ENCODE data around the gene NECAP2.

DNA sequence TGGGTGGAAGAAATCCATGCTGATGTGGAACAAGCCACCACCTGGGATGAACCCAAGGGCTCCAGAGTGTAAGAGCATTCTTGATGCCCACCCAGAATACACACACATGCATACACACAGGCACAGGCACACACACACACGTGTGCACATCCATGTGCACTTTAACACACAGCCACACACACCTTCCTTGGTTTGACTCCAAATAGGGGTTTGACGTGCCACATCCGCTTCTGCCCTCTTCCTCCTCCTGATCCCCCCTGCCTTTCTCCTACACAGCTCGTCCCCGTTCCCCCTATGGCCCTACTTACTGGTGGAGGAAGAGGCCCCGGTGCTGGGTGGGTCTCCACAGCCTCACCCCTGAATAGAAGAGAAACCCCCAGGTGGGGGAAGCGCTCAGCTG, 19.3 kb upstream of the NECAP2 start:
- TF ChIP-seq POLR2AphosphoS5 (IDR thresholded peaks at IDR 0.05; ENCODE audit: low read depth, low read length) (no peak), SIN3A (IDR thresholded peaks at IDR 0.05; ENCODE audit: borderline replicate concordance, insufficient read depth, low read length) (no peak), TAF1 (IDR thresholded peaks at IDR 0.05; ENCODE audit: borderline replicate concordance, insufficient read depth, low read length) (no peak), FOXP2 (optimal IDR thresholded peaks at IDR 0.05; ENCODE audit: borderline replicate concordance, extremely low read depth, extremely low read length, insufficient read depth) (no peak)
- TF ChIP-seq, protein P1, sequence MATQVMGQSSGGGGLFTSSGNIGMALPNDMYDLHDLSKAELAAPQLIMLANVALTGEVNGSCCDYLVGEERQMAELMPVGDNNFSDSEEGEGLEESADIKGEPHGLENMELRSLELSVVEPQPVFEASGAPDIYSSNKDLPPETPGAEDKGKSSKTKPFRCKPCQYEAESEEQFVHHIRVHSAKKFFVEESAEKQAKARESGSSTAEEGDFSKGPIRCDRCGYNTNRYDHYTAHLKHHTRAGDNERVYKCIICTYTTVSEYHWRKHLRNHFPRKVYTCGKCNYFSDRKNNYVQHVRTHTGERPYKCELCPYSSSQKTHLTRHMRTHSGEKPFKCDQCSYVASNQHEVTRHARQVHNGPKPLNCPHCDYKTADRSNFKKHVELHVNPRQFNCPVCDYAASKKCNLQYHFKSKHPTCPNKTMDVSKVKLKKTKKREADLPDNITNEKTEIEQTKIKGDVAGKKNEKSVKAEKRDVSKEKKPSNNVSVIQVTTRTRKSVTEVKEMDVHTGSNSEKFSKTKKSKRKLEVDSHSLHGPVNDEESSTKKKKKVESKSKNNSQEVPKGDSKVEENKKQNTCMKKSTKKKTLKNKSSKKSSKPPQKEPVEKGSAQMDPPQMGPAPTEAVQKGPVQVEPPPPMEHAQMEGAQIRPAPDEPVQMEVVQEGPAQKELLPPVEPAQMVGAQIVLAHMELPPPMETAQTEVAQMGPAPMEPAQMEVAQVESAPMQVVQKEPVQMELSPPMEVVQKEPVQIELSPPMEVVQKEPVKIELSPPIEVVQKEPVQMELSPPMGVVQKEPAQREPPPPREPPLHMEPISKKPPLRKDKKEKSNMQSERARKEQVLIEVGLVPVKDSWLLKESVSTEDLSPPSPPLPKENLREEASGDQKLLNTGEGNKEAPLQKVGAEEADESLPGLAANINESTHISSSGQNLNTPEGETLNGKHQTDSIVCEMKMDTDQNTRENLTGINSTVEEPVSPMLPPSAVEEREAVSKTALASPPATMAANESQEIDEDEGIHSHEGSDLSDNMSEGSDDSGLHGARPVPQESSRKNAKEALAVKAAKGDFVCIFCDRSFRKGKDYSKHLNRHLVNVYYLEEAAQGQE (IDR thresholded peaks at IDR 0.05; ENCODE audit: insufficient read depth in 1 of 2, low read depth in 2 of 2, low read length in 2 of 2), result no peak
